ENCODE data around the gene LAMA2.

DNA sequence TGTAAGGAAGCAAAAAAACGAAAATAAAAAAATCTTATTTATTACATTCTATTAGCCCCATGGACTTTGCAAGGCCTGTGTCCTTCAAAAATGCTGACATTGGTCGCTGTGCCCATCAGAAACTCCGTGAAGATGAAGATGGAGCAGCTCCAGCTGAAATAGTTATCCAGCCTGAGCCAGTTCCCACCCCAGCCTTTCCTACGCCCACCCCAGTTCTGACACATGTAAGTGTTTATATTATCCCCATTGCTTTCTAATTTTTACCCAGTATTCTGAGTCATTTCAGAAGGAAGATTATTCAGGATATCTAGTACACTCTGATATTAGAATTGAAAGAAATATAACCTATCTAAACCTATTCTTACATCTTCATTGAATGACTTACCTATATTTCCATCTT lies 609.3 kb downstream of the LAMA2 start:
- TF ChIP-seq CTCF (conservative IDR thresholded peaks at IDR 0.05; ENCODE audit: low read depth in 2 of 2) = no peak
- no peak for TF ChIP-seq ETS1 (IDR thresholded peaks at IDR 0.05)
- TF ChIP-seq POLR2AphosphoS5 (IDR thresholded peaks at IDR 0.05; ENCODE audit: low read depth) = no peak
- TF ChIP-seq EZH2 (IDR thresholded peaks at IDR 0.05; ENCODE audit: low read depth, unreplicated experiment) = no peak
- no peak for TF ChIP-seq REST (IDR thresholded peaks at IDR 0.05; ENCODE audit: unreplicated experiment)
- no peak for TF ChIP-seq CREB1 (CRISPR knock-in tag; IDR thresholded peaks at IDR 0.05; ENCODE audit: low read depth)
- TF ChIP-seq EZH2phosphoT487 (IDR thresholded peaks at IDR 0.05; ENCODE audit: unreplicated experiment) = no peak
- no peak for TF ChIP-seq JUNB (IDR thresholded peaks at IDR 0.05; ENCODE audit: unreplicated experiment)
- TF ChIP-seq ZNF331 (CRISPR knock-in tag; IDR thresholded peaks at IDR 0.05; ENCODE audit: low read depth) = no peak
- no peak for TF ChIP-seq ZNF462 (CRISPR knock-in tag; IDR thresholded peaks at IDR 0.05)
